ENCODE data around the gene ZNF683.

ZNF683 gene

DNA sequence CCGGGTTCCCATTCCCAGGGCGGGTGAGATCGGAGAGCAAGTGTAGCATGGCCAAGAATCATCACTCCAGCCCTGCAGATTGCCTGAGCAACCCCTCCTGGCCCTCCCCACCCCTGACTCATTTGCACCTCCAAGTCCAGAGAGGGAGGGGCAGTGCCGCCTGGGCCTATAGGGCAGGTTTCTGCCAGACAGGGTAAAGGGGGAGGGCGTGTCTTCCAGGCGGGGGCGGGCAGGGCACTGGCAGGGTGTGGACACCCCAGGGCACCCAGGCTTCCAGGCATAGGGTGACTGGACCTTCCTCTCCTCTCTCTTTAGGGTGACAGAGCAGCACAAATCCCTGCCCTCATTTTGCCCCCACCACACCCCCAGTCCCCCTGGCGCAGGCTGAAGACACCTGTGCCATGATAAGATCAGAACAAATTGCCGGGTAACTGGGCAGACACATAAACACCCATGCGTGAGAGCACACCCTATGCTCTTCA, 15.4 kb downstream of the ZNF683 start:
- DNase-seq = no peak

DNA sequence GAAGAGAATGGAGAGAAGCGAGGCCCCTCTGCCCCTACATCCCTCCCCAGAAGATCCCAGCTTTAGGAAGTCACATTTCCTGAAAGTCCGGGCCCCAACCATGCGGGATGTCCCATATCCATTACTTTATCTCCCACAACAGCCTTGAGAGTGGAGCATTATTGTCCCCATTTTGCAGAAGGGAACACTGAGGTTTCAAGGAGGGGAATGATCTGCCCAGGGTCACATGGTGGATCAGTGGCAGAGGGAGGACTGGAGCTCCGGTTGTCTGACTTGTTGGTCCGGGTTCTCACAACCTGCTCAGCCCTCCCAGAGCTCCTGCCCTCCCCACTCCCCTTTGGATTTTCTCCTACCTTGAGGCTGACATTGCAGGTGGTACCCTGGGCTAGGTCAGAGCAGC, 16.4 kb downstream of the ZNF683 start:
- no peak for DNase-seq

DNA sequence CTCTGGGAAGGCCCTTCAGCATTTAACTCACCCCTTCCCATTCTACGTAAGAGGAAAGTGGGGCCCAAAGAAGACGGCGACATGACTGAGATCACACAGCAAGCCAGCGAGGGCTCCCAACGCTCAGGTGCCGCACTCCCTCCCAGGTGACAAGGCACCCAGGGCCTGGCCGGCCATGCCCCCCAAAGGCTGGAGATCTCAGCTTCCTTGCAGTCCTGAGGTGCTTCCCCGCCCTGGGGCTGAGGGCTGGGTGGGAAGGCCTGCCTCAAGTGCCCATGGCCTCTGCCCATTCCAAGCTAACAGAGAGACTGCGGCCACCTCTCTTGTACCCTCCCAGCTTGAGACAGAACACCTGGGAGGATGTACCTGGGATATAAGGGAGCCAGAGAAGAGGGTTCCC, 17.6 kb downstream of the ZNF683 start:
- no peak for DNase-seq

DNA sequence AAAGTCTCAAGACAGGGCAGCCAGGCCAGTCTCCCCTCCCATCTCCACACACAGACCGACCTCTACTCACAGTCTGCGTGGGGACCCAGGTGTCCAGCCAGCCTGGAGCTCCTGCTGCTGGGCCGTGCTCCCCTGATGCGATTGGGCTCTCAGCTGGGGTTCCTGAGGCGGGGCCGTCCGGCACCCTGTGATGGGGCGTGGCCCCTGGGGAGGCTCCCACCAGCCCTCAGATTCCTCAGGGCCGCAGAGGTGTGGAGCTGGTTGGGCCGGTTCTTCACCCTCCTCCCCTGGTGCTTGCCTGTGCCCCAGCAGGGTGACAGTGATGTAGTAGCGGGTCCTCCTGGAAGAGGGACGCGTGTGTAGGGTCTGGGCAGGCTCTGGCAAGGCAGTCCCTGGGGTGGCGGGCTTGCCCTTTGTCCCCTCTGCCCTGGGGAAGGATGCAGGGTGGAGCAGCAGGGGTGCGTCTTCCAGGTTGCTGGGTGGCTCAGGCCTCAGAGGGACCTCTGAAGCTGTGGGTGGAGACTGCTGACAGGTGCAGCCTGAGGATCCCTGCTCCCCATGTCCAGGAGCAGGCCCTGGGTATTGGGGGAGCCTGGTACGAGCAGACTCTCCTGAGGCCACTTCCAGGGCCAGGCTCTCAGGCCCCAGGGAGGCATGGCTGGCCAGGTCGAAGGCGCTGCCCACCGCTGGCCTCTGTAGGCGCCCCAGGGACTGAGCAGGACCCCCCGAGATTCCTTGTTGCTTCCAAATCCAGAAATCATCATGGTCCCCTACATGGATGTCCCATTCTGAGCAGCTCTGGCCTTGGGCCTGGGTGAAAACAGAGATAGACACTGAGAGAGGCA, 18.4 kb downstream of the ZNF683 start, which contains the start of gene CRYBG2:
CRYBG2 (minus strand) TSS at position 155 of the 845 bp plus-strand sequence. CDS start 7,473 bp downstream, outside the sequence.
- DNase-seq = no peak

GRCh38 chr1:26353210-26353859, 19.2 kb downstream of the ZNF683 start:
- DNase-seq = no peak

DNA sequence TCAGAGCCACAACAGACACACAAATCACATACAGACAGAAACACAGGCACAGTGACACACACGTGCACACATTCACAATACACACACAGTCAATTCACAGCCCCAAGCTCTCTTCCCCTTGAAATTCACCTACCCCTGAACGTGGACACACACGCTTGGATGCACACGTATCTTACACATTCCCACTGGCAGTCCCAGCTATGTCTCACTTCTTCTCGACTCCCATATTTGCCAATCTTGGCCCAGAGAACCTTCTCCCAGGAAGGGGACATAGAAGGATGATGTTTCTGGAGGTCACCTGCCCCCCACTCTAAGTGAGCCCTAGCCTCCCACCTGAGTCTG, 20.2 kb downstream of the ZNF683 start:
- no peak for DNase-seq

DNA sequence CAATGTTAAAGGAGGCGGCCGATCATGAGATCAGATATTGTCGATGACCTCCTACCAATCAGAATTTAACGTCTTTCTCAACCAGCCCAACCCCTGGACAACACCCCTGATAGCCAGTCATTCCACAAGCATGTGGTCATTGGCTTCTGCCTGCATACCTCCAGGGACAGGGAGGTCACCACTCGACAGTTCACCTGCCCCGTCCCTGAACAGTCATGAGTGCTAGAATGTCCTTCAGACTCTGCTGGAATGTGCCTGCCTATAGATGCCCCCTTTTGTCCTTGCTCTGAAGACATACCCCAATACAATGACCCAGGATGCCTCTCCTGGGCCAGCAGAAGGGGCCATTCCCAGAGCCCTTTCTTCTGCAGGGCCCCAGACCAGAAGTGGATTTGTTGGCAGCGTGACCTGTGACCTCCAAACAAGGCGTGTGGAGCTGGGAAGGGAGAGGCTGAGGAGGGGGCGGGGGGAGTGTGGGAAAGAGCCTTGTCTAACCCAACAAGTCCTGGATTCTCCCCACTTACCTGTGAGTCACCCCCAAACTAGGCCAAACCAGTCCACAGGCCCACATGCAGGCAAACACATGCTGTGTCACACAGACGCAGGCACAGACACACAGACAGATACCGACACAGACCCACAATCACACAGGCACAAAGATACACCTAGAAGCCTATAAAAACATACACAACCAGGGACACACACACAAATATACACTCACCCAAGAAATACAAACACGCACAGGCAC, 20.8 kb downstream of the ZNF683 start:
- no peak for DNase-seq

DNA sequence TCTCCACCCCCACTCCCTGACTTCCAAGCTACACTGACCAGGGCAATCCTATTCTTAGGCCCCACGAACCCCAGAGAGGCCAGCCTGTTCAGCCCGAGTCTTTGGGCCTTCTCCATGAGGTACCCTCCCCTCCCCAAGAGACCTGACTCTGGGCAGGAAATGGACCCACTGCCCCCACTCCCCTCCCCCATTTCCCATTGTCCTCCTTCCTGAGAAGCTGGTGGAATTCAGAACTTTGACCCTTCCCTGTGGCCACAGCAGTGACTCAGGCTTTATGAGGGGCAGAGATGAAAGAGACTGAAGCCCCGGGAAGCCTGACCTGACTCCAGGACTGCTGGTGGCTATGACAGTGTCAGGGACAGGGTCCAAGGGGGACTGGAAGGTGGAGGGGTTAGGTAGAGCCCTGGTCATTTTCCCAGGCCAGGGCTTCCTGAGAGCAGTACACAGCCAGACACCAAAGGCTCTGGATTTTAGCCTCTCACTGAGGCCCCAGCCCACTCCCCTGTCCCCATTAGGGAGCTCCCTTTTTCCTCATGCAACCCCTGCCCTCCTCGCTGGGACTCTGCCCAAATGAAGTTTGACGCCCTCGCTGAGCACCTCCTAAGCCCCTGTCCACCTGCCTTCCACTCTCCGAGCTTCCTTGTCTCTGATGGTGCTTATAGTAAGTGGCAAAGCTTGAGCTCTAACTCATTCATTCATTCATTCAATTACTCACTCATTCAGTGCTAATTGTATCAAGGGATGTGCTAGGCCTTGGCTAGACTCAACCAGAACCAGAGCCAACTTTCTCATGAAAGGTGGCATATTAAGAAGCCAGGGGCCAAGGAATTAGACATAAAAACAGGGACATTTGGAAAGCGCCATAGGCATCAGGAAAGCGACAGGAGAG, 21.6 kb downstream of the ZNF683 start:
- no peak for DNase-seq

DNA sequence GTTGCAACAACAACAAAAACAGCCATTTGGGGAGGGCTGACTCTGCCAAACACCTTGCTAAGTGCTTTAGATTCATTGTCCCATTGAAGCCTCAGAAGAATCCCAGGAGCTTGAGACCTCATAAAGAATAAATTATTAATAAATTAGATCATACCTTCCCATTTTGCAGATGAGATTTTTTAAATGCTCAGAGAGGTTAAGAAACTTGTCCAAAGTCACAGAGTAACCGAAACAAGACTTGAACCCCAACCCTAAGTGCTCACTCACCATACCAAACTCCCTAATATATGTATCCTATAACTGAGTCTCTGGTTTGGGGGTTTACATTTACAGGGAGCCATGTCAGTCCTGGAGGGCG, 22.2 kb downstream of the ZNF683 start:
- no peak for DNase-seq

DNA sequence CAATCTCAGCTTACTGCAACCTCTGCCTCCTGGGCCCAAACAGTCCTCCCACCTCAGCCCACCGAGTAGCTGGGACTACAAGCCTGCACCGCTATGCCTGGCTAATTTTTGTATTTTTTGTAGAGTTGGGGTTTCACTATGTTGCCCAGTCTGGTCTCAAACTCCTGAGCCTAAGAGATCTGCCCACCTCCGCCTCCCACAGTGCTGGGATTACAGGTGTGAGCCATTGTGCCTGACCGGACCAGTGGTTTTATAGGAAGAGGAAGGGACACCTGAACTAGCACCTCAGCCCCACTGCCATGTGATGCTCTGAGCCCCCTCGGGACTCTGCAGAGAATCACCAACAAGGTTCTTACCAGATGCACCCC, 22.7 kb downstream of the ZNF683 start:
- no peak for DNase-seq

DNA sequence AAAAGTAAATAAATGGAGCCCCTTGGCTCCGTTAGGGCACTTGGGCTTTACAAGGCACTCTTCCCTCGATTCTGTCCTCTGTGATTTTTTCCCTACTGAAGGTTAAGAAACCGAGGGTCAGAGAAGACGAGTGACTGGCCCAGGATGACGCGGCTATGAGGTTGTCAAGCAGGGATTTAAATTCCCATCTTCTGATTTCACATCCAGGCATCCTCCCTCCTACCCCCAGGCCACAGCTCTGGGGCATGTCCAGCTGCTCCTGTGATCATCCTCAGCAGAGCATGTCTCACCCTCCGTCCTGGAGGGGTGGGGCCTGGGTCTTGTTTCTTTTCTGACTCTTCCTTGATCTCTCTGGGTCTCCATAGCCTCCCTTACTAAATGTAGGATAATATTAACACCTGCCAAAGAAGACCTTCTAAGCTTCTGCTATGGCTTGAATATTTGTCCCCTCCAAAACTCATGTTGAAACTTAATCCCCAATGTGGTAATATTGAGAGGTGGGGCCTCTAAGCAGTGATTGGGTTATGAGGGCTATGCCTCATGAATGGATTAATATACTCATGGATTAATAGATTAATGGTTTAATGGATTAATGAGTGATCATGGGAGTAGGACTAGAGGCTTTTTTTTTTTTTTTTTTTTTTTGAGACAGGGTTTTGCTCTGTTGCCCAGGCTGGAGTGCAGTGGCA, 23.2 kb downstream of the ZNF683 start:
- DNase-seq = no peak

- no peak for DNase-seq
Observed at GRCh38 chr1:26346274-26347033, 26.1 kb downstream of the ZNF683 start.

DNA sequence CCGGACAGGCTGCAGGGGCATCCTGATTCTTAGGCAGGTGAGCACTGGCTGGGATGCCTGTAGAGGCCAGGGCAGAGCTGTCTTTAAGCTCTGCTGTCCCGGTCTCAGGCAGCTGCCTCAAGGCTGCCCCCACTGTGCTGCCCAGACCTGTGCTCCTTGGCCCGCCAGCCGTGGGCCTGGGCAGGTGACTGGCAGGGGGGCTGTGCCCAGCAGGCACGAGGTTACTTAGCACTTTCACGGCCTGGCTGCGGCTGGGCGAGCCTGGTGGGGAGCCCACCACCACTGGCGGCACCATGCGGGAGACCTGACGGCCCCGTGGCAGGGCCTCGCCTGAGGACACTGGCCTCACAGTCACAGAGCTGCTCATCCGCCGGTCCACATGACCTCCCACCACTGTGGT, 26.8 kb downstream of the ZNF683 start:
- DNase-seq = no peak

DNA sequence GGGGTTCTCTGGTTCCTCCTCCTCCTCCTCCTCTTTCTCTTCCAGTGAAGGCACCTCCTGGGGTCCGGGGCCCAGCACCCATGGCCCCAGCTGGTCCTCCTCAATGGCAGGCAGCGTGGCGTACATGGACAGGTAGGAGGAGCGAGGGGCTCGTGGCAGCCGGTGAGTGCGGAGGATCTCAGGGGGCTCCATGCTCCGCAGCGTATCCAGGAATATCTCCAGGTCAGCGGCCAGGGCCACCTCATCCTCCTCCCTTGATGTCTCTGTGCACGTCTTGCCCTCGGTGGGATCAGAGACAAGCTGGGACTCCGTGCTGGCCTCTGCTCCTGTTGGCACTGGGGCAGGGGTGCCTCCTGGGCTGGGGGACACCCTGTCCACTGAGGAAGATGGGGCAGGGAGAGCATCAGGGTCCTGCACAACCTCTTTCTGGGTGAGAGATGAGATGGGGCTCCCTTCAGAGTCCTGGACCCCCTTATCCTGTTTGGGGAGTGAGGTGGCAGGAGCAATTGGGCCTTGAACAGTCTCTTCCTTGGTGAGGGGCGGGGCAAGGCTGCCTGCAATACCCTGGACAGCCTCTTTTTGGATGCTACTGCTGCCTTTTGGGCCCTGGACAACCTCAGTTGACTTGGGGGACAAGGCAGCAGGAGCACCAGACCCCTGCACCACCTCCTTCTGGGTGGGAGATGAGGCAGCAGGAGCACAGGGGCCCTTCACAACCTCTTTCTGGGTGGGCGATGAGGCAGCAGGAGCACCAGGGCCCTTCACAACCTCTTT, 28.2 kb downstream of the ZNF683 start:
- no peak for DNase-seq

GRCh38 chr1:26340047-26340481, 32.5 kb downstream of the ZNF683 start:
- DNase-seq = no peak

DNA sequence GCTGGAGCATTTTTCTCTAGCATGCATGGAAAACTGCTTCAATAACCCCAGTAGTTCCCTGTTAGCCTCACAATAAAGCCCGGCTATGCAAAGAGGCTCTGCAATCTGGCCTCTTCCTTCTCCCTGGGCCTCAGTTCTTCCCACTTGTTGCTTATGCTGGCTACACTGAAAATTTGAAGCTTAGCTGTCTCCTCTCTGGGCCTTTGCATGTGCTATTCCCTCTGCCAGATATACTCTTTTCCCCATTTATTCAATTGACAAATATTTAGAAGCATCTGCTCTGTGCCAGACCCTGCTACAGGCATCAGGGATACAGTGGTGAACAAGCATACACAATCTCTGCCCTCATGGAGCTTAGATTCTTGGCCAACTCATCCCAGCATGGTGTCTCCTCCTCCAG, 33.9 kb downstream of the ZNF683 start:
- no peak for DNase-seq

GRCh38 chr1:26337625-26338024, 34.9 kb downstream of the ZNF683 start:
- no peak for DNase-seq

DNA sequence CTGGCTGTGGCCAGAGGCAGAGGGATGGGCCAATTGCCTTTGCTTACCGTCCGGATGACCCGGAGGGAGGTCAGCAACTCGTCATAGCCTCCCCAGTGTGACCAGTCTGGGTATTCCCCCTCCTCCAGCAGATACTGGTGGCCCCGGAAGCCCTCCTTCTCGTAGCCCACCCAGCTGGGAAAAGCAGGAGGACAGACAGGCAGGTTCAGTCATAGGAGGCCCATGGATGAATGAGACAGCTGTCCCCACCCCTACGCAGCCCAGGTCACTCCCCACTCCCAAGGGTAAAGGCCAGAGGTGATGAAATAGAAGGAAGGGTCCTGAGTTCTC, 35.4 kb downstream of the ZNF683 start:
- DNase-seq = no peak

- peak; percentile 93 for DNase-seq
Observed at GRCh38 chr1:26336477-26337205, 35.9 kb downstream of the ZNF683 start.

Data from activated CD8-positive, alpha-beta memory T cell treated with anti-CD3 and anti-CD28 coated beads for 24 hours (primary cell).